Adrenal gland (tissue), 12 donors: ENCODE results near the gene SSBP2. TPM values are rescaled to one million over a fixed set of nuclear protein-coding genes. Genes with fewer than 3 reads are reported as not detected.
A peak's percentile ranks its signal among the peaks of the same experiment; 100 is the strongest.

ENCODE experiments used
- DNase-seq, 7 donors: peaks; one replicate each; pipeline ENCODE4 v3.0.0-alpha.2; 2019 to 2020
- H3K27ac ChIP-seq, 5 donors: fragments of 200-600 bp; sonication (generic) in 4 of 5; 1 replicate in 3 of 5; 2 replicates in 2 of 5; pipeline versions ENCODE4 v1.5.1 to v1.8.0; 2016 to 2020; ENCODE audit warnings: mild to moderate bottlenecking in 1 of 5
- H3K27me3 ChIP-seq: fragments of 200-600 bp; 2 replicates; pipeline ENCODE4 v1.8.0; 2021
- H3K36me3 ChIP-seq, 2 donors: fragments of 200-600 bp; replicated peaks in 1 of 2; 1 replicate in 1 of 2; 2 replicates in 1 of 2; pipeline versions ENCODE4 v1.5.1 to v1.8.0; 2018 to 2022
- H3K4me1 ChIP-seq, 2 donors: fragments of 200-600 bp; replicated peaks in 1 of 2; 1 replicate in 1 of 2; 2 replicates in 1 of 2; pipeline versions ENCODE4 v1.5.1 to v1.8.0; 2018 to 2021
- H3K4me3 ChIP-seq, 4 donors: fragments of 200-600 bp; sonication (generic) in 3 of 4; one replicate each; pipeline ENCODE4 v1.5.1; 2016 to 2018
- H3K9me3 ChIP-seq, 3 donors: fragments of 200-600 bp; sonication (generic) in 1 of 3; replicated peaks in 1 of 3; 1 replicate in 2 of 3; 2 replicates in 1 of 3; pipeline versions ENCODE4 v1.5.1 to v1.8.0; 2016 to 2021
- POLR2A ChIP-seq, 2 donors: fragments of 450-650 bp; IDR thresholded peaks; one replicate each; pipeline ENCODE4 v1.6.1; 2017; ENCODE audit warnings: antibody characterized with exemption in 2 of 2, mild to moderate bottlenecking in 2 of 2, moderate library complexity in 1 of 2
- WGBS, 4 donors: extraction: QIAGEN DNeasy Blood & Tissue Kit in 2 of 4; methylation state at CpG; one replicate each; pipeline versions ENCODE4 v1.1.5 to v1.1.7; 2013 to 2017; 5-methylcytosine and 5-hydroxymethylcytosine counted together
- intact Hi-C, 2 donors: fragments of 100-400 bp; cut with DNase I; formaldehyde crosslinking; loops; one replicate each; pipeline versions ENCODE4 v1.14.1 to v1.15.0; 2022 to 2023
- polyA plus RNA-seq, 3 donors: library from polyadenylated mRNA; stranded (reverse); fragments of 200-250 nt in 2 of 3; fragments of 350-450 nt in 1 of 3; fragmentation: Illumina TruSeq in 1 of 3; extraction: RNeasy Lipid Tissue Mini Kit (QIAGEN cat#74804) in 1 of 3; gene quantifications; one replicate each; pipeline ENCODE4 v1.2.3, GENCODE V29; 2013 to 2014
- total RNA-seq, 9 donors: library from RNA; depleted of rRNA in 4 of 9; stranded (reverse); fragments of >200 nt in 4 of 9; fragments of 120-200 nt in 1 of 9; fragmentation: NEBNext Ultra II Directional in 1 of 9; extraction: Animal tissue kit (Norgen Biotek cat#: 25700) in 1 of 9; gene quantifications; one replicate each; pipeline versions ENCODE4 v1.1.0 to v1.2.4, GENCODE V29; 2013 to 2023
- TF ChIP-seq, protein P1 (sequence below), 6 experiments: fragments of 450-650 bp in 4 of 6; fragments of 200-600 bp in 2 of 6; sonication (generic) in 1 of 6; IDR thresholded peaks; 1 replicate in 5 of 6; 2 replicates in 1 of 6; pipeline versions ENCODE4 v1.5.1 to v1.8.0; 2016 to 2021; ENCODE audit warnings: antibody characterized with exemption in 6 of 6, mild to moderate bottlenecking in 2 of 6, moderate library complexity in 1 of 6
- donor health status: healthy with polysubstance abuse.
- donor health status: Bipolar disorder and iron deficiency.
- donor health status: DM: yes; HTN: yes; CAD: no.
- donor health status: DM: no; HTN: no; CAD: no.
- donor health status: DM: no; HTN: no; CAD: no.
- donor health status: DM: yes; HTN: yes; CAD: no.

The SSBP2 gene
- total and polyA plus RNA-seq, 12 donors, result 16.2 to 424 (median 25.4) TPM

- Histone ChIP-seq H3K4me3 (peak overlapping the region in 3 of 4 donors; percentile 44 to 94 (median 92)), H3K27ac (peak overlapping the region in 4 of 5 donors; percentile 65 to 99 (median 84)), H3K27me3 (no peaks in the 10 kb centered on the region), H3K36me3 (no peaks in the 10 kb centered on the region), H3K9me3 (no peaks in the 10 kb centered on the region), H3K4me1 (peaks cover 7 to 23% of the 10 kb centered on the region in 2 donors)
- TF ChIP-seq, protein P1, sequence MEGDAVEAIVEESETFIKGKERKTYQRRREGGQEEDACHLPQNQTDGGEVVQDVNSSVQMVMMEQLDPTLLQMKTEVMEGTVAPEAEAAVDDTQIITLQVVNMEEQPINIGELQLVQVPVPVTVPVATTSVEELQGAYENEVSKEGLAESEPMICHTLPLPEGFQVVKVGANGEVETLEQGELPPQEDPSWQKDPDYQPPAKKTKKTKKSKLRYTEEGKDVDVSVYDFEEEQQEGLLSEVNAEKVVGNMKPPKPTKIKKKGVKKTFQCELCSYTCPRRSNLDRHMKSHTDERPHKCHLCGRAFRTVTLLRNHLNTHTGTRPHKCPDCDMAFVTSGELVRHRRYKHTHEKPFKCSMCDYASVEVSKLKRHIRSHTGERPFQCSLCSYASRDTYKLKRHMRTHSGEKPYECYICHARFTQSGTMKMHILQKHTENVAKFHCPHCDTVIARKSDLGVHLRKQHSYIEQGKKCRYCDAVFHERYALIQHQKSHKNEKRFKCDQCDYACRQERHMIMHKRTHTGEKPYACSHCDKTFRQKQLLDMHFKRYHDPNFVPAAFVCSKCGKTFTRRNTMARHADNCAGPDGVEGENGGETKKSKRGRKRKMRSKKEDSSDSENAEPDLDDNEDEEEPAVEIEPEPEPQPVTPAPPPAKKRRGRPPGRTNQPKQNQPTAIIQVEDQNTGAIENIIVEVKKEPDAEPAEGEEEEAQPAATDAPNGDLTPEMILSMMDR (IDR thresholded peaks at IDR 0.05), result no peak
- peak; percentile 47 to 70 for TF ChIP-seq POLR2A (IDR thresholded peaks at IDR 0.05)
- intact Hi-C loops, result loop anchor here (5.0 to 10.0 kb wide), 4 partner anchors 37 to 246 kb away; no protein-coding TSS in a partner anchor
- peak in 1 of 7 donors; percentile 4 for DNase-seq
- WGBS, 4 donors, result 0 to 1% (median 1%) methylated on average over 15 to 89 of the region's 90 CpGs; no CpG with 5 or more reads in 1 of the 4 donors
These were observed 439 bp downstream of the SSBP2 start for GRCh38 chr5:81750308-81751008.

- TF ChIP-seq, protein P1 (IDR thresholded peaks at IDR 0.05), result no peak
- TF ChIP-seq POLR2A (IDR thresholded peaks at IDR 0.05), result no peak
- WGBS, 4 donors, result 0 to 2% (median 1%) methylated on average over 11 to 61 of the region's 61 CpGs
- intact Hi-C loops, result loop anchor here (5.0 to 10.0 kb wide), 4 partner anchors 38 to 245 kb away; no protein-coding TSS in a partner anchor
These were observed 1.2 kb downstream of the SSBP2 start for GRCh38 chr5:81749561-81750307.

GRCh38 chr5:81749192-81749560 is 1.7 kb downstream of the SSBP2 start:
- Histone ChIP-seq H3K36me3 (no peaks in the 10 kb centered on the region), H3K4me3 (peak overlapping the region in 2 of 4 donors; percentile 92 to 94), H3K27me3 (no peaks in the 10 kb centered on the region), H3K9me3 (no peaks in the 10 kb centered on the region), H3K4me1 (peaks cover 6 to 11% of the 10 kb centered on the region in 2 donors), H3K27ac (peak overlapping the region in 3 of 5 donors; percentile 24 to 99 (median 80))
- 14 to 20% (median 17%) methylated on average over 6 of the region's 6 CpGs for WGBS, 4 donors
- no peak for DNase-seq
- TF ChIP-seq, protein P1 (IDR thresholded peaks at IDR 0.05), result no peak
- no peak for TF ChIP-seq POLR2A (IDR thresholded peaks at IDR 0.05)
- intact Hi-C loops, result no loop called here

More at GRCh38 chr5:81749561-81750307, 1.2 kb downstream of the SSBP2 start:
- Histone ChIP-seq H3K27me3 (no peaks in the 10 kb centered on the region), H3K36me3 (no peaks in the 10 kb centered on the region), H3K4me3 (peak overlapping the region in 2 of 4 donors; percentile 92 to 94), H3K4me1 (peaks cover 6 to 16% of the 10 kb centered on the region in 2 donors), H3K9me3 (no peaks in the 10 kb centered on the region), H3K27ac (peak overlapping the region in 4 of 5 donors; percentile 24 to 99 (median 70))
- DNase-seq, result peak; percentile 34 to 66 (median 46)

DNA sequence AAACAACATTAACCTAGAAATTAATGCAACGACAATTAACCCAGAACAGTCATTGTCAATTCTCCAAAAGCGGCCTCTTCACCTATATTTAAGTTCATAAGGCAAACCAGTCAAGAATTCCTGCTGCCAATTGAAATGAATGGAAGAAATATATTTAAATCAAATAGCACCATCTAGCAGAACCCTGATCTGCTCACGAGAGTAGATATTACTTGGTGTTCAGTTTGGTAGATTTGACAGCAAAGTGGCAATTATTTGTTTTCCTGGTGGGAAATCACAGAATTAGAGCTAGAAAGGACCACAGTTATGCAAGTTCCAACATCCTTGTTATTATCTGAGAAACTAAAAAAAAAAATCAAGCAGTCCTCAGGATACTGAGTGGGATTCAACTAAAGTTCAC is 2.3 kb downstream of the SSBP2 start:
- 67 to 68% (median 67%) methylated on average over 3 of the region's 3 CpGs for WGBS, 4 donors
- H3K4me1 ChIP-seq, result peaks cover 6 to 11% of the 10 kb centered on the region in 2 donors
- H3K36me3 ChIP-seq, result no peaks in the 10 kb centered on the region
- intact Hi-C loops, result no loop called here
- H3K27me3 ChIP-seq, result no peaks in the 10 kb centered on the region
- TF ChIP-seq POLR2A (IDR thresholded peaks at IDR 0.05), result no peak
- TF ChIP-seq, protein P1 (IDR thresholded peaks at IDR 0.05), result no peak
- H3K27ac ChIP-seq, result peak overlapping the region in 1 of 5 donors; percentile 80
- no peak overlapping the region for H3K4me3 ChIP-seq
- no peaks in the 10 kb centered on the region for H3K9me3 ChIP-seq
- no peak for DNase-seq
